HuH-7.5 (cell line): ENCODE measurements around the gene TNFRSF6B.
"Not testable (repeated sequence)": the region's sequence is repeated elsewhere in the genome, so short reads cannot be mapped to it uniquely, and the experiment has no call there.

Experiments used
- DNase-seq: peaks from one replicate; pipeline ENCODE4 v3.0.0; 2011; ENCODE audit warnings: low spot score

Gene TNFRSF6B, protein sequence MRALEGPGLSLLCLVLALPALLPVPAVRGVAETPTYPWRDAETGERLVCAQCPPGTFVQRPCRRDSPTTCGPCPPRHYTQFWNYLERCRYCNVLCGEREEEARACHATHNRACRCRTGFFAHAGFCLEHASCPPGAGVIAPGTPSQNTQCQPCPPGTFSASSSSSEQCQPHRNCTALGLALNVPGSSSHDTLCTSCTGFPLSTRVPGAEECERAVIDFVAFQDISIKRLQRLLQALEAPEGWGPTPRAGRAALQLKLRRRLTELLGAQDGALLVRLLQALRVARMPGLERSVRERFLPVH

GRCh38 chr20:63696628-63697356, at the start of gene TNFRSF6B:
Gene TNFRSF6B (plus strand): TSS chr20:63696652. CDS start chr20:63696768, 116 bp downstream.
- no peak for DNase-seq

DNA sequence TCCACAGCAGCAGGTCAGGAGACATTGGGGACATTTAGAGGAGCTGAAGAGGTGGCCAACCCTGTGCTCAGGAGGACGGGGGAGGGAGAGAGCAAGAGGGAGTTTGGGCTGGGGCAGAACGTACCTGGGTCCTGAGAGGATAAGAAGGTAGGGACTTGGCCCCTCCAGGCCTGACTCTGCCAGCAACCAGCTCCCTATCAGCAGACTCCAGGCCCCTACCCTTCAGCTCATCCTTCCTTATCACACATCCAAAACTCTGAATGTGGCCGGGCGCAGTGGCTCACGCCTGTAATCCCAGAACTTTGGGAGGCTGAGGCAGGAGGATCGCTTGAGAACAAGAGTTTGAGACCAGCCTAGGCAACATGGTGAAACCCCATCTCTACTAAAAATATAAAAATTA, 48.3 kb upstream of the TNFRSF6B start:
- DNase-seq: no peak

GRCh38 chr20:63648895-63649589, 47.4 kb upstream of the TNFRSF6B start:
- no peak for DNase-seq

DNA sequence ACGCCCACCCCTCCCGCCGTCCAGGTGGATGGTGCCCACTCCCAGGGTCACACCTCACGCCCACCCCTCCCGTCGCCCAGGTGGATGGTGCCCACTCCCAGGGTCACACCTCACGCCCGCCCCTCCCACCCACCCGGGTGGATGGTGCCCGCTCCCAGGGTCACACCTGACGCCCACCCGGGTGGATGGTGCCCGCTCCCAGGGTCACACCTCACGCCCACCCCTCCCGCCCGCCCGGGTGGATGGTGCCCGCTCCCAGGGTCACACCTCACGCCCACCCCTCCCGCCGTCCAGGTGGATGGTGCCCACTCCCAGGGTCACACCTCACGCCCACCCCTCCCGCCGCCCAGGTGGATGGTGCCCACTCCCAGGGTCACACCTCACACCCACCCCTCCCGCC, 46.0 kb upstream of the TNFRSF6B start:
- not testable (repeated sequence) for DNase-seq

GRCh38 chr20:63651942-63652191, 44.6 kb upstream of the TNFRSF6B start:
- DNase-seq: peak; percentile 59

DNA sequence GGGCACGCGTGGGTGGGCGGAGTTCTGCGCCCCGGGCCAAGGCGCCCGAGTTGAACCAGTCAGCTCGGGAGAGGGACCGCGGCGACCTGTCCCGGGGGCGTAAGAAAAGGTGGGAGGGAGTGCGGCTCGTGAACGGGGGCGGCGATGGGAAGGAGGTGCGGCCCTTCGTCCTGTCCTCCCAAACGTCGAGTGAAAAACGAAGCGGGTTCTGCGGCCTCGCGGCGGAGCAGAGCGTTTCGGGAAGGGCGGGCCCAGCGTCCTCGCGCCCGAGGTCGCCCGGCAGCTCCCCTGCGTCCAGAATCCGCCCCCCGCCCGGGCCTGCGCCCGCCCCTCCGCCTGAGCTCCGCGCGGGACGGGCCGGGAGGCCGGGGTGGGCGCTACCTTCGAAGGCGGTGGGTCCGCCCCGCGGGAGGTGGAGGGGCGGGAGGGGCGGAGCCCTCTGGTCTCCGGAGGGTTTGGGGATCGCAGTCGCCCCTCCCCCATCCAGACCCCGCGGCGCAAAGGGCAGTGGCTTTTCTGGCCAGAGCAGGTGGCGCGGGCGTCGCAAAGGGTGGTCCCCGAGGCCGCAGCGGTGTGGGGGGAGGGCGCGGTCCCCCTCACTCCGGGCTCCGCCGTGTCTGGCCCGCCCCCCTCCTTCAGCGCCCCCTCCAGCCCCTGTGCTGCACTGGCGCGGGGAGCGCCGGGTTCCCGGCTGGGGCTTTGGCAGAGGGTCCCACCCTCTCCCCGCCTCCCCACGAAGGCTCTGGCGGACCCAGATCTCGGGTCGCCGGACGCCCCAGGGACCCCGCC, 44.1 kb upstream of the TNFRSF6B start:
- peak; percentile 75 for DNase-seq

DNA sequence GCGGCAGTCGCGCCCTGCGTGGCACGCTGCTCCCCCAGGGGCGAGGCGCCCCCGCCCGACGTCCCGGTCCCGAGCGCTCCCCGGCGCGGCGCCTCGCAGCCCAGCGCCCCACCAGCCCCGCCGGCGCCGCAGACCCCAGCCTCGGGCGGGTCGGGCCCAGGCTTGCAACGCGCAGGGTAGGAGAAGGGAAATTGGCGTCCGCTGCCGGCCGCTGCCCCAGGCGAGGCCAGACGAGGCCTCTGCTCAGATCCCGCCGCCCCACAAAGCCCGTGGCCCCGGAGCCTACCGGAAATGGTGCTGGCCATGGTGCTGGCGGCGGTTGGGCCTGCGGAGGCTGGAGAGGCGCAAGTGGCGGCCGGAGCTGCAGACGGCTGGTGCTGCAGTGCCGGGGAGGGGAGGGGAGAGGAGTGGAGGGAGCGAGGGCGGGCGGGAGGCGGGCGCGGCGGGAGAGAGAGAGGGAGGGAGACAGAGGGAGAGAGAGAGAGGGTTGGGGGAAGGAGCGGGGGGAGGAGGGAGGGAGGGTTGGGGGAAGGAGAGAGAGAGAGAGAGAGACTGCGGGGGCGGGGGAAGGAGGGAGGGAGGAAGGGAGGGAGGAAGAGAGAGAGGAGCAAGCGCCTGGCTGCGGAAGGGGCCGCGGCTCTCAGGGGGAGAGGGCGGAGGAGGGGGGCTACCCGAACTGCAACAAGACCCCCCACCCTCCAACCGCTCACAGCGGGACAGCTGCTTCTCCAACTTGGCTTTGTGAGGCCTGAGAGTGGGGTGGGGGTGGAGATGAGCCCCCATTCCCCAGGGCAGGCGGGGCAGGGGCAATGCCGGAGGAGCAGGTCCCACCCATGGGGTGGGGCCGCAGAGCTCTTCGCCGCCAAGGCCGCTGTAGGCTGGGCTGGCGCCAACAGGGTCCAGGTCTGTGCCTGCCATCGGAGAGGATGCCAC, 43.1 kb upstream of the TNFRSF6B start, which contains the start of gene STMN3:
STMN3 (minus strand) TSS at position 384 of the 933 bp plus-strand sequence; CDS start at position 305, 79 bp downstream.
- DNase-seq: peak; percentile 91

- no peak for DNase-seq
Observed at GRCh38 chr20:63653974-63654668, 42.3 kb upstream of the TNFRSF6B start.

DNA sequence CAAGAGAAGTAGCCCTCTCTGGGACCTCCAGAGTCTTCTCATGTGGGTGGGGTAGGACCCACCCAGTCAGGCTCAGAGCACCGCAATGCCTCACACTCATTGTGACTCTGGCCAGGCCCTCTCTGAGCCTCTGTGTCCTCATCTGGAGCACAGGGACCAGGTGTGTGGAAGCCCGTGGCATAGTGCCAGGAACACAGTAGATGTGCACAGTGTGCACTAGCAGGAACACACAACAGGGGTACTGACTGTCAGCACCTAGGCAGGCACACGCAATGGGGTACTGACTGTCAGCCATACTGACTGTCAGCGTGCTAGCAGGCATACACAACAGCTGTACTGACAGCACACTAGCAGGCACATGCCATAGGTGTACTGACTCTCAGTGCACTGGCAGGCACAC, 41.2 kb upstream of the TNFRSF6B start:
- no peak for DNase-seq

- DNase-seq: no peak
Observed at GRCh38 chr20:63656451-63656850, 40.0 kb upstream of the TNFRSF6B start.

- peak; percentile 70 for DNase-seq
Observed at GRCh38 chr20:63657260-63657936, 39.1 kb upstream of the TNFRSF6B start.

- peak; percentile 99 for DNase-seq
Observed at GRCh38 chr20:63657937-63658748, 38.3 kb upstream of the TNFRSF6B start, which contains the start of gene RTEL1. Gene RTEL1 (plus strand): TSS chr20:63658312. CDS start chr20:63659403, 1,091 bp downstream.

GRCh38 chr20:63658749-63659187, 37.7 kb upstream of the TNFRSF6B start:
- DNase-seq: no peak

DNA sequence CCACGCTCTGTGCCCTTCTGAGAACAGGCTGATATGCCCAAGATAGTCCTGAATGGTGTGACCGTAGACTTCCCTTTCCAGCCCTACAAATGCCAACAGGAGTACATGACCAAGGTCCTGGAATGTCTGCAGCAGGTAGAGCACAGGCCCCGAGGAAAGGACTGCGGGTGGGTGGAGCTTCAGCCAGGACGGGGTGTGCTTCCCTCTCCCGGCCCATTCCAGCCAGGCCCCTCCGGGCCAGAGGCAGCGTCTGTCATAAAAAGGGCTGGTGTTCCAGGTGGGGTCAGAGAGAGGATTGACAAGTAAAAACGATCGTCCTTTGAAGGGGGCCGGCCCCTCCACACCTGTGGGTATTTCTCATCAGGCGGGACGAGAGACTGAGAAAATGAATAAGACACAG, 37.1 kb upstream of the TNFRSF6B start:
- DNase-seq: no peak

- not testable (repeated sequence) for DNase-seq
Observed at GRCh38 chr20:63660174-63660573, 36.3 kb upstream of the TNFRSF6B start.

DNA sequence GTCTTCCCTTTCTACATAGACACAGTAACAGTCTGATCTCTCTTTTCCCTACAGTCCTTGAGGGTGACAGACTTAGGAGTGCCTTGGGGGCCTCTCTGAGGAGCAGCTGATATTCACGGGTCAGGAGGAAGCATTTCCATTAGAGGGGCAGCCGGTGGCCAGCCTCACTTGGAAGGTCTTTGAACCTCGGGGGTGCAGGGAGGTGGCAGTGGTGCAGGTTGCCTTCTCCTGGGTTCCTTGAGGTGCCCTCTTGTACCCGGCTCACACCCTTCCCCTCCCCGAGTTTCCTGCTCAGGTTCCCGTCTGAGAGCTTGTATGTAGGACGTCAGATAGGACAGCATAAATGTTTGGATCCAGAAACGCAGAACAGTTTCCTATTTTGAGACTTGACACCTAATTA, 35.8 kb upstream of the TNFRSF6B start:
- DNase-seq: no peak

DNA sequence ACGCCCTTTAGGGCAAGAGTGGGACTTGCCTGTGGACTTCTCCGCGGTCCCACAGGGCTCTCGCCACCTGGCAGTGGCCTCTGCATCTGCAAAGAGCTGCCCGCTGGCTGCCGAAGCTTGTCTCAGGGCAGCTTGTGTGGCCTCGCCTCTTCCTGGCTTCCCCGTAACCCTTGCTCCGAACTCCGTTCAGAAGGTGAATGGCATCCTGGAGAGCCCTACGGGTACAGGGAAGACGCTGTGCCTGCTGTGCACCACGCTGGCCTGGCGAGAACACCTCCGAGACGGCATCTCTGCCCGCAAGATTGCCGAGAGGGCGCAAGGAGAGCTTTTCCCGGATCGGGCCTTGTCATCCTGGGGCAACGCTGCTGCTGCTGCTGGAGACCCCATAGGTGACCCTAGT, 35.3 kb upstream of the TNFRSF6B start:
- no peak for DNase-seq

GRCh38 chr20:63661959-63662812, 34.3 kb upstream of the TNFRSF6B start:
- no peak for DNase-seq
